HG03196 (cell line): ENCODE results near the gene HLA-DMA.

Experiments used
- ATAC-seq: cut with Tn5 transposase; IDR thresholded peaks from one replicate; pipeline ENCODE4 v1.9.1; 2021; ENCODE audit not compliant: unreplicated experiment

Gene HLA-DMA

DNA sequence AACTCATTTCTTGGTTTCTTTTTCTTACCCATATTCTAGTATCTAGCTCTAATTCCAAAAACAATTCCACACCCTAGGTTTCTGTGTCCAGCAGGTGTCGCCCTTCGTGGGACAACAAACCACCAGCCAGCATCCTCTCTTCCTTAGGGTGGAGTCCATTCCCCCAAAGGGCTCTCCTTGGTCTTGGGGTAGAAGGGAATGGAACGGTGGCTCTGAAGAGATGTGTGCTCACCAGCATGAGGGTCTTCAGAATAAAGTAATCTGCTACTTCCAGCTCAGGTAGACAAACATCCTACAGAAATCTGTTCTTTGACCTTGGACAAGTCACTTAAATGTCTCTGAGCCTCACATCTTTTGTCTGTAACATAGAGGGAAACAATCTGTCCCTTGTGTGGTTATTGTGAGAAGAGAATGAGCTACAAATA is 19.2 kb downstream of the HLA-DMA start:
- no peak for ATAC-seq

DNA sequence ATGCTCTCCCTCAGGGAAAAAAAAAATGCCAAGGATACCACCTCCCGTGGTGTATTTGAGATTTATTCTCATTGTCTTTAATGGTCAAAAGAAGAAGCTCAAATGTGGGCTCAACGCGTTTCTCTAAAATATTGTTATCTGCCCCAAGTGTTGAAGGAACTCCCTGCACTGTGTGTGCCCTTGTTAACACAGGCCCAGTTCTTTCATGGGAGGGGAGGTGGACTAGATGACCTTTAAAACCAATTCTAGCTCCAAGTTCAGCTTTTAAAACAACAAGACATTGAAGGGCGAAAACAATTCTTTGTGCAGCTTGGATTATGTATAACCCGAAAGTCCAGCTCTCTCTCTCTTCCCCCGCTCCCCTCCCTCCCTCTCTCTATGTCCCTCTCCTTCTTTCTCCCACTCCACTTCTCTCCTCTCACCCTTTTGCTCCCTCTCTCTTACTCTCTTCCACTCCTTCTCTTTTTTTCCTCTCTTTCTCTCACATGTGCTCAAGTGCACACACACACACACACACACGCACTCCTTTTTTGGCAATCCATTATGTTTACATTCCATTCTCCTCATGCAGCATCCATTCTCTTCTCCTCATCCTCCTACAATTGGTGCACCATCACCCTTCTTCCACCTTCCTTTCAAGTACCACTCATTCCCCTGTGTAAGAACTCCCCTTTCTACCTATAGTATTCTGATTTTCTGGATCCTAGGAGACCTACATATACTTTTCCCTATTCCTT is 20.6 kb downstream of the HLA-DMA start:
- no peak for ATAC-seq

GRCh38 chr6:32931211-32931610 is 21.7 kb downstream of the HLA-DMA start:
- no peak for ATAC-seq

DNA sequence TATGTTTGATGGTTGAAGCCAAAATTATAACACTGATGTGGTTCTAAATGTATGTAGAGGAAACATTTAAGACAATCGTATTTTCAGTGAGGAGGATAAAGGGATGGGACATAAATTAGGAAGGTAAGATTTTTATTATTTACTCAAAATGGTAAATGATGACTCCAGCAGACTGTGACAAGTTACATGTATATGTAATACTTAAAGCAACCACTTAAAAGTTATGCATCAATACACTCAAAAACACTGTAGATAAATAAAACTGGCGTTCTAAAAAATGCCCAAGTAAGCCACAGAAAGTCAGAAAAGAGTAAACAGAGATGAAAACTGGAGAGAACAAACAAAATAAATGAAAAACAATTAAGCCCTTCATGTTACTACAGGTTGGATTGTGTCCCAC is 30.8 kb downstream of the HLA-DMA start:
- ATAC-seq, result no peak

DNA sequence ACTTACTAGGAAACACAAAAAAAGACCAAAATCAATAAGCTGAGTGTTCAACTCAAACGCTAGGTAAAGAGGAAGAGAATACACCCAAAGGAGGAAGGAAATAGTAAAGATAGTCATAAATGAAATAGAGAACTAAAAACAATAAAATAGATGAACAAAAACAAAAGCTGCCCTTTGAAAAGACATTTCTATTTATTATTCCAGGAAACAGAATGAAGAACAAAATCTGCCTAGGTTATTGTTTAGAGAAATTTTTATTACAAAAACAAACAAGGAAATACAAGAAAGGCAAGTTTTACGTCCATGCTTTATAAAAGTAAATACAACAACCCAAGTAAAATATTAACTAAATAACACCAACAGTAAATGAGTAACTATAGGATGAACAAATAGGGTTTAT is 32.2 kb downstream of the HLA-DMA start:
- no peak for ATAC-seq

- no peak for ATAC-seq
Measured at GRCh38 chr6:32912951-32913350, 39.9 kb downstream of the HLA-DMA start.

DNA sequence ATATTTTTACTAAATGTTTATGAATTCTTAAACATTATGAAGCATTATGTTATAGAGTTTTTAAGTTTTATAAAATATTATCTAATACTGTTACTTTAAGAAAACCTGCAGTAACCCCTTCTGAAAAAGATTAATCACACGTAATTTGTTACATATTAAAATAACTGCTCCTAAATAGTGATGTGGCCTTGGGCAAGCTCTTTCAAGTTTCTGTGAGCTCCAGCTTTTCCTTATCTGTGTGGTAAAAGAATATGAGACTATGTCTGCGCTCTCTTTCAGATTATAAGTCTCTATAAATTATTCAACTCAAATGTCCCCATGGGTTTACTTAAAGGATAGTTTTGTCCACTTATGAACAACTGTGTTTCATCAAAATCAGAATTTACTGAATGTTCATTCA is 44.0 kb downstream of the HLA-DMA start:
- ATAC-seq, result no peak

DNA sequence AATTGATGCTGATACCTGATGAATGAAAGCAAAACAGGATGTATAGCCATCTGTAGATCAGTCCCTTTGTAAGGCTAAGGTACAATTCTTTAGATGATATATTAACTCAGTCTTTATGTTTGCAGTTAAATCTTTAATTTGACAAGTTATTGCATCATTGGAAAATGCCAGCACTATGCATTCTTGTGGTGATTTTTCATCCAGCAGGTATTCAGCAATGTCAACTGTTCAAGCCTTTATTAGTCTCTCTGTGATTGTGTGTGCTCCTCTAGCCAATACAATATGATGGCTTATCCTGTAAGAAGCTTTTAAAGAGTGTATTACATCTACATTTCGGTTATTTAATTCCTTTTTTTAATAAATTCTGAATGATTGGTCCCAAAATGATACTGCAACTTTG is 46.4 kb downstream of the HLA-DMA start:
- ATAC-seq, result no peak

GRCh38 chr6:32905078-32905477 is 47.8 kb downstream of the HLA-DMA start:
- ATAC-seq, result no peak

- ATAC-seq, result no peak
Measured at GRCh38 chr6:32903952-32904351, 48.9 kb downstream of the HLA-DMA start.
